Measurements from ENCODE around the gene P2RX4. TPM values are rescaled to one million over a fixed set of nuclear protein-coding genes. Genes with fewer than 3 reads are reported as not detected.

P2RX4 gene
- polyA plus RNA-seq, 1 donor, result 91.9 TPM

DNA sequence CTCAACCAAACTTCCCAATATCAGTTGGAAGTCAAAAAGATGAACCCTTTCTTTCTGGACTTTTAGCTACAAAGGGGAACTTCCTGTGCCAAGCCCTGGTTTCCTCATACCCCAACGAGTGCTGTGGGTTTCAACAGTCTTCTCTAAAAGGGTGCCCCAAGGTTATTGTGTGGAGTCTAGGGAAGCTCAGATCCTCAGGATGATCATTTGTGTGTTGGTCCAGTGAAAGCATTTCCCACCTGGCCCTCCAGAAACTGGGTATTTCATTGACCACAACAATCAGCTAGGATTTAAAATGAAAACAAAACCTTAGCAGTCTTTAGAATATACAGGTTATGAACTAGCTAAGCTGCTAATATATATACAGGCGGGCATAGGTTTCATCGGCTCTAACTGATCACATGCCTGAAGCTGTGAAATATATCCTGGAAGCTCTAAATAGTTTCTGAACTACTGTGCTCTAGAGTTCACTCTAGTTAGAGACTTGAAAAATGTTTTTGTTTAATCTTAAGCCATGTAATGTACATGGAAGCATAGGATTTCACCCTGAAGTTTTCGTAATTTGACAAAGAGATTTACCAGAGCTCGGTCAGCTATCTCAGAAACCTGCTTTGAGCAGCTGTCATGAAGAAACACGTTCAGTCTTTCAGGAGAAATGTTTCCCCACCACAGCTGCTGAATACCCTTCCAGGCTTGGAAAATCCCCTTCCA, 29.6 kb downstream of the P2RX4 start:
- peak overlapping the region; percentile 61 for H3K27ac ChIP-seq (ENCODE audit: low read length)
- peaks cover 35% of the 10 kb centered on the region for H3K4me1 ChIP-seq (ENCODE audit: control insufficient read depth, insufficient read depth, low read length)
- no CpG with 5 or more reads among the region's 6 CpGs for WGBS (ENCODE audit: insufficient coverage, low lambda C conversion rate)
- peaks cover 42% of the 10 kb centered on the region for H3K36me3 ChIP-seq (ENCODE audit: control insufficient read depth, insufficient read depth, low read length)
- no peaks in the 10 kb centered on the region for H3K27me3 ChIP-seq (ENCODE audit: control insufficient read depth, insufficient read depth, low read length)
- no peak for DNase-seq
- peaks cover 5% of the 10 kb centered on the region for H3K9me3 ChIP-seq (ENCODE audit: control insufficient read depth, low read depth, low read length)
- no peak overlapping the region for H3K4me3 ChIP-seq (ENCODE audit: low read length)

DNA sequence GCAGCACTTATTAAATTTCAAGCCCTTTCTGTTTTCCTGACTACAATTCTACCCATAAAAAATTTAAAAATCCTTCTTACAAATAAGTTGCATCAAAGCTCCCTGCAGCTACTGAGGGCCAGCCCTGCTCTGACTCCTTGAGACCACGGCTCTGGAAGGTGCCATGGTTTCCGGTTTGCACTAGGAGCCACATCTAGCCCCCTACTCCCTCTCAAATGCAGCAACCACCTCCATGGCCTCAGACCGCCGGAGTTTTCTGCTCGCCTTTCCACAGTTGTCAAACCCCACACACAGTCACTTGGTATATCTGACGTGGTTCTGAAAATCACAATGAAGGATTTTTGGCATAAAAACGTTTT, 30.1 kb downstream of the P2RX4 start:
- DNase-seq, result no peak
- peaks cover 35% of the 10 kb centered on the region for H3K4me1 ChIP-seq (ENCODE audit: control insufficient read depth, insufficient read depth, low read length)
- WGBS (ENCODE audit: insufficient coverage, low lambda C conversion rate), result no CpG with 5 or more reads among the region's 7 CpGs
- peak overlapping the region; percentile 61 for H3K27ac ChIP-seq (ENCODE audit: low read length)
- H3K27me3 ChIP-seq (ENCODE audit: control insufficient read depth, insufficient read depth, low read length), result no peaks in the 10 kb centered on the region
- H3K36me3 ChIP-seq (ENCODE audit: control insufficient read depth, insufficient read depth, low read length), result peaks cover 44% of the 10 kb centered on the region
- H3K9me3 ChIP-seq (ENCODE audit: control insufficient read depth, low read depth, low read length), result peaks cover 5% of the 10 kb centered on the region
- no peak overlapping the region for H3K4me3 ChIP-seq (ENCODE audit: low read length)

DNA sequence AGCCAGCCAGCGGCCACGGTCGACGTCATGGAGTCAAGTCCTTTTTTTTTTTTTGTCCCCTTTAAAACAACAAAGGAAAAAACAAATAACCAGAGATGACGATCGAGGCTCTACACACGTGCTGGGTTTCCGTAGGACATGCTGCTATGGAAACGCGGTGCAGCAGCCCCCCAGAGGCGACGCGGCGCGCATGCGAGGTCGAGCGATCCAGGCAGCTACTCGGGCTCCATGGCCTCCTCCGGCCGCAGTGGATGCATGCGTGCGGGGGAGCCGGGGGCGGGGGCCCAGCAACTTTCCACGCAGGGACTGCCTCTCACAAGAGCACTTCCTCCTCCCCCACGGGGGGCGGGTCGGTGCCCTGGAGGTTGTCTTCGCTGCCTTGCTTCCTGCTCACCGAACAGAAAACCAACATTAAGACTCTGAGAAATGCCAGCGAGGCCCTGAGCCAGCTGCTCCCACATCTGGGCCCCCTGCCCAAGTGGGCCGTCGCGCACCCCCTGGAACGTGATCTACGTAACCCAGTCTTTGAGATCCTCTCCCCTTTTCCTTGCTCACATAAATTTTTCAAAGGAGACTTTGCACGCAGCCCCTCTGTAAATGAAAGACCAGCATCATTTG, 30.7 kb downstream of the P2RX4 start:
- H3K4me3 ChIP-seq (ENCODE audit: low read length), result peak overlapping the region; percentile 12
- H3K36me3 ChIP-seq (ENCODE audit: control insufficient read depth, insufficient read depth, low read length), result peaks cover 45% of the 10 kb centered on the region
- H3K27ac ChIP-seq (ENCODE audit: low read length), result peak overlapping the region; percentile 61

DNA sequence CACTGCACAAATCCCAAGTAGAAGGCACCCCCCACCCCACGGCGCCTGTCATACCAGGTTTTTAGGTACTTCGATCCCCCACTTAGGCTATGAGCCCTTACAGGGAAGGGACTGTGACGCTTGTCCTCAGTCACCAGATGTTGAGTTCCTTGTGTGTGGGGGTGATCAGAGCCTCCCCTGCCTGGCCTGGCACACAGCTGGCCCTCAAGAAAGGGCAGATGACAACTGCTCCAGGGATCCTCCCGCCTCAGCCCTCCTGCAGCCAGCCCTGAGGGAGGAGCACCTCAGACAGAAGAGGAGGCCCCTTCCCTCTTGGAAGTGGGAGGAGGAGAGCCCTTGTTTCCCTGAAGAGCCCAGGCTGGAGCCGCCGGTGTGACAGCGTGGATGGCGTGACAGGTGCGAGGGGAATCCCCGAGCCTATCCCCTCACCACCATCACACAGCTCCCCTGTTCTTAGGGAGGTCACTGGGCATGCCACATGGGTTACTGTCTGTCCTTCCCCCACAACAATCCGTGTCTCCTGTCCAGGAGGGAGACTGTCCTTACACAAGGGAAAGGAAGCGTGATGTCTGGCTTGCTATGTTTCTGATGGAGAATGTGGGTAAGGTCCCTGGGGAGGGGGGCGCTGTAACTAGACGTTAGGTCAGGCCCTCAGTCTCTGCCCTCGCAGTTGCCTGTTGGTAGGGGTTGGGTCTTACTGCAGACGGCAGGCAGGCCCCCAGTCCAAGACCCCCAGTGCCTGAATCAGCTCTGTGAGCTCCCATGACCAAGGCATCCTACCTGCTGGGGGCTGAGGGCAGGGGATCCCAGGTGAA, 31.4 kb downstream of the P2RX4 start:
- H3K4me1 ChIP-seq (ENCODE audit: control insufficient read depth, insufficient read depth, low read length), result peaks cover 28% of the 10 kb centered on the region
- H3K27me3 ChIP-seq (ENCODE audit: control insufficient read depth, insufficient read depth, low read length), result no peaks in the 10 kb centered on the region
- peaks cover 42% of the 10 kb centered on the region for H3K36me3 ChIP-seq (ENCODE audit: control insufficient read depth, insufficient read depth, low read length)
- WGBS (ENCODE audit: insufficient coverage, low lambda C conversion rate), result no CpG with 5 or more reads among the region's 17 CpGs
- peaks cover 5% of the 10 kb centered on the region for H3K9me3 ChIP-seq (ENCODE audit: control insufficient read depth, low read depth, low read length)
- DNase-seq, result no peak
- no peak overlapping the region for H3K4me3 ChIP-seq (ENCODE audit: low read length)
- peak overlapping the region; percentile 61 for H3K27ac ChIP-seq (ENCODE audit: low read length)

More for the DNA sequence above, 30.7 kb downstream of the P2RX4 start:
- peak; percentile 60 to 67 for DNase-seq
- WGBS (ENCODE audit: insufficient coverage, low lambda C conversion rate), result 72% methylated on average over 3 of the region's 38 CpGs
- Histone ChIP-seq H3K4me1 (ENCODE audit: control insufficient read depth, insufficient read depth, low read length) (peaks cover 35% of the 10 kb centered on the region), H3K9me3 (ENCODE audit: control insufficient read depth, low read depth, low read length) (peaks cover 5% of the 10 kb centered on the region), H3K27me3 (ENCODE audit: control insufficient read depth, insufficient read depth, low read length) (no peaks in the 10 kb centered on the region)

DNA sequence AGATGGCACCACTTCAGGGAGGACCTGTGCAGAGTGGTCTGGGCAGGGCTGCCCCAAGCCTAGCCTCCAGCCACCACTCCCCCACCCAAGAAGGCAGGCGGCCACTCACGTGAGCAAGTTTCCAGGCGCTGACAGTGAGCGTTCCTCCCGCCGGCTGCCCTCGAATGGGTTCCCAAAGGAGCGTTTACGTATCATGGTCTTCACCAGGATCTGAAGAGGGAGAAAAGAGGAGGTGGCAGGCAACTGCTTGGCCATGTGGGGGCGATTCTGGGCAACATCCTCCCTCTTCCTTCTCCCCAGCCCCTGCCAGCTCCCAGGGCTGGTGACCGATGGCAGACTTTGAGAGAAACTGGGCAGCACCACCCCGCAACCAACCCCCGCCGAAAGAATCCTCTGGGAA, 35.1 kb downstream of the P2RX4 start:
- Histone ChIP-seq H3K4me1 (ENCODE audit: control insufficient read depth, insufficient read depth, low read length) (peaks cover 1% of the 10 kb centered on the region), H3K27me3 (ENCODE audit: control insufficient read depth, insufficient read depth, low read length) (no peaks in the 10 kb centered on the region), H3K9me3 (ENCODE audit: control insufficient read depth, low read depth, low read length) (peaks cover 5% of the 10 kb centered on the region), H3K4me3 (ENCODE audit: low read length) (no peak overlapping the region), H3K36me3 (ENCODE audit: control insufficient read depth, insufficient read depth, low read length) (peaks cover 73% of the 10 kb centered on the region), H3K27ac (ENCODE audit: low read length) (no peak overlapping the region)
- DNase-seq, result no peak
- no CpG with 5 or more reads among the region's 14 CpGs for WGBS (ENCODE audit: insufficient coverage, low lambda C conversion rate)

DNA sequence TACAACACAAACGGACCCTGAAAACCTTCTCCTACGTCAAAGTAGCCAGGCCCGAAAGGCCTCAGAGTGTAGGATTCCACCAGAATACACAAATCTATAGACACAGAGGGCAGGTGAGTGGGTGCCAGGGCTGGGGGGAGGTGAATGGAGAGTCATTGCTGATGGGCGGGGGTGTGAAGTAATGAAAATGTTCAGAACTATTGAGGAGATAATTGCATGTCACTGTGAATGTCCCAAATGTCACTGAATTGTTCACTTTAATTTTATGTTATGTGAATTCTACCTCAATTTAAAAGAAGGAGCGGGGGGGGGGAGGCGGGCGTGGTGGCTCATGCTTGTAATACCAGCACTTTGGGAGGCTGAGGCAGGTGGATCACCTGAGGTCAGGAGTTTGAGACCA, 36.0 kb downstream of the P2RX4 start:
- H3K27me3 ChIP-seq (ENCODE audit: control insufficient read depth, insufficient read depth, low read length), result no peaks in the 10 kb centered on the region
- no peaks in the 10 kb centered on the region for H3K9me3 ChIP-seq (ENCODE audit: control insufficient read depth, low read depth, low read length)
- H3K36me3 ChIP-seq (ENCODE audit: control insufficient read depth, insufficient read depth, low read length), result peaks cover 76% of the 10 kb centered on the region
- 100% methylated on average over 2 of the region's 7 CpGs for WGBS (ENCODE audit: insufficient coverage, low lambda C conversion rate)
- H3K4me1 ChIP-seq (ENCODE audit: control insufficient read depth, insufficient read depth, low read length), result no peaks in the 10 kb centered on the region
- DNase-seq, result no peak
- H3K27ac ChIP-seq (ENCODE audit: low read length), result no peak overlapping the region
- no peak overlapping the region for H3K4me3 ChIP-seq (ENCODE audit: low read length)

DNA sequence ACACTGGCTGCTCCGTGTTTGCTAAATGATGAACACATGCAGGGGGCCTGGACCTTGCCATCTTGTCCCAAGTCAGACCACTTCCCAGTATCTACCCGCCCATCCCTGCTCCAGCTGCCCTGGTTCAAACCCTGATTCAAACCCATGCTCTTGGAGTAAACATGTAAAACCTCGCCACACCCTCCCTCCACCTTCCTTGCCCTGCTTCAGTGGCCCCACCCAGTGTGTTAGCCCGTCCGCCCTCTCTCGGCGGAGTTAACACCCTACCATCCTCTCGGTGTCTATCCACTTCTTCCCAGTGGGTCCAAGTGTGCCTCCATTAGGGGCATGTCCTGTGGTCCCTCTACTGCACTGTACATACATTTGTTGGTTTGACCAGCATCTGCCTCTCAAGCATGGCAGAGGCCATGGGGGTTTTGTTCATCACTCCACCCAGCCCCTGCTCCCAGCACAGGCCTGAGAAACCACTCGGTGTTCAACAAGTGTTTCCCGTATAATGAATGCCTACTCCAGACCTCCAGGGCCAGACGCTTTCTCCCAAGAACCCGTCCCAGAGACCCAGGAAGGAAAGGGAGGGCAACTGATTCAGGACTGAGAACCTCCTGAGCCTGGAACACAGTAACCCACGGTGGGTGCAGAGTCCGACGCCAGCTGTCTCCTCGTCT, 37.1 kb downstream of the P2RX4 start:
- Histone ChIP-seq H3K4me3 (ENCODE audit: low read length) (no peak overlapping the region), H3K4me1 (ENCODE audit: control insufficient read depth, insufficient read depth, low read length) (no peaks in the 10 kb centered on the region), H3K9me3 (ENCODE audit: control insufficient read depth, low read depth, low read length) (no peaks in the 10 kb centered on the region), H3K36me3 (ENCODE audit: control insufficient read depth, insufficient read depth, low read length) (peaks cover 75% of the 10 kb centered on the region), H3K27me3 (ENCODE audit: control insufficient read depth, insufficient read depth, low read length) (no peaks in the 10 kb centered on the region), H3K27ac (ENCODE audit: low read length) (no peak overlapping the region)
- DNase-seq, result no peak
- 100% methylated on average over 3 of the region's 16 CpGs for WGBS (ENCODE audit: insufficient coverage, low lambda C conversion rate)

DNA sequence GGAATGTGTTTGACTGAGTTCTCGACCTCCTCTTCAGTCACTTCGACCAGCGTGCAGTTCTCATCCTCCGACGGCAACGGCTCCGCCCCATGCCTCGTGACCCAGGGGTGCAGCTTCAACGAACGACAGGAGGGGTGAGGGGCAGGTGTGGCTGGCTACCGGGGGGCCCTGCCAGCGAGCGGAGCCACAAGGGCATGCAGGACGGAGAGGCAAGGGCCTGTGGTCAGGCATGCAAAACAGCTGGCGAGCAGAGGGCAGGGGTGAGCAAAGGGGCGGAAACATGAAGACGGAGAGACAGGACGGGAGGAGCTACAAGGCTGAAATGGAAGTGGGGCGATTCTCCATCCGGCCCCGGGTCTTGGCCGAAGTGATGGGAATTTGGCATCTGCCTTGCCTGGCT, 38.7 kb downstream of the P2RX4 start:
- no peaks in the 10 kb centered on the region for H3K9me3 ChIP-seq (ENCODE audit: control insufficient read depth, low read depth, low read length)
- no peak overlapping the region for H3K4me3 ChIP-seq (ENCODE audit: low read length)
- no CpG with 5 or more reads among the region's 22 CpGs for WGBS (ENCODE audit: insufficient coverage, low lambda C conversion rate)
- H3K36me3 ChIP-seq (ENCODE audit: control insufficient read depth, insufficient read depth, low read length), result peaks cover 79% of the 10 kb centered on the region
- no peak overlapping the region for H3K27ac ChIP-seq (ENCODE audit: low read length)
- H3K4me1 ChIP-seq (ENCODE audit: control insufficient read depth, insufficient read depth, low read length), result no peaks in the 10 kb centered on the region
- no peak for DNase-seq
- H3K27me3 ChIP-seq (ENCODE audit: control insufficient read depth, insufficient read depth, low read length), result no peaks in the 10 kb centered on the region

DNA sequence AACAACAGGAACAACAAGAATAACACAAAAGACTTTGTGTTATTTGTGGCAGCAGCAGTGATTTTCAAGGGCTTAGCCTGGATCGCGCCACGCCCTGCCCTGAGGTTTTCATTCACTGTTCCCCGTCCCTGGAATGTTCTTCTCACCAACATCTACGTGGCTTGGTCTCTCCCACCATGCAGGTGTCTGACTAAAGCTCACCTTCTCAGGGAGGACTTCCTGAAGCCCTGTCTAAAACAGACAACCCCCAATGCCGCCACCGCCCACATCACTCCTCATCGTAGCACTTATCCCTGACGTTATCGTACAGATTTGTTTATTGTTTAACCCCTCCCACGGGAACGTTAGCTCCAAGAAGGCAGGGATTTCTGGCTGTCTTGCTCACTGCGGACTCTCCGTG, 40.4 kb downstream of the P2RX4 start:
- DNase-seq, result no peak
- WGBS (ENCODE audit: insufficient coverage, low lambda C conversion rate), result 90% methylated on average over 4 of the region's 14 CpGs
- Histone ChIP-seq H3K4me1 (ENCODE audit: control insufficient read depth, insufficient read depth, low read length) (no peaks in the 10 kb centered on the region), H3K27ac (ENCODE audit: low read length) (no peak overlapping the region), H3K27me3 (ENCODE audit: control insufficient read depth, insufficient read depth, low read length) (no peaks in the 10 kb centered on the region), H3K9me3 (ENCODE audit: control insufficient read depth, low read depth, low read length) (no peaks in the 10 kb centered on the region), H3K4me3 (ENCODE audit: low read length) (no peak overlapping the region), H3K36me3 (ENCODE audit: control insufficient read depth, insufficient read depth, low read length) (peaks cover 80% of the 10 kb centered on the region)

DNA sequence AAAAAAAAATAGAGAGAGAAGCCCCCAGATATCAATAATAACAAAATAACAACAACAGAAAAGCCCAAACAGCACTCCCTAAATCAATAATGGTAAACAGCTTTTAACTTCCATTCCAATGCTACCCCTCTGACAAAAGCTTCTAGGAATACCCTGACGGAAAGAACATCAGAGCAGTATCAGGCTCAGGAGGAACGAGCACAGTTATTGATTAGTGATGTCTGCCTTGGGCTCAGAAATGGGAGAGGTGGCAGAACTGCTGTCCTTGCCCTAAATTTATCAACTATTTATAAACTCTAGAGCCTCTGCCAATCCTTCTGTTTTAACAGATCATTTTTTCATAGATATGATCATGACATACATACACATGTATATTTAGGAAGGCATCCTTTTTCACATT, 41.9 kb downstream of the P2RX4 start:
- Histone ChIP-seq H3K9me3 (ENCODE audit: control insufficient read depth, low read depth, low read length) (no peaks in the 10 kb centered on the region), H3K4me3 (ENCODE audit: low read length) (no peak overlapping the region), H3K27ac (ENCODE audit: low read length) (no peak overlapping the region), H3K4me1 (ENCODE audit: control insufficient read depth, insufficient read depth, low read length) (no peaks in the 10 kb centered on the region), H3K27me3 (ENCODE audit: control insufficient read depth, insufficient read depth, low read length) (no peaks in the 10 kb centered on the region), H3K36me3 (ENCODE audit: control insufficient read depth, insufficient read depth, low read length) (peaks cover 77% of the 10 kb centered on the region)
- WGBS (ENCODE audit: insufficient coverage, low lambda C conversion rate), result 100% methylated on average over 1 of the region's 2 CpGs
- DNase-seq, result no peak
